Hindlimb muscle (tissue), 1 donor: ENCODE measurements around the gene PPM1E. TPM values are rescaled to one million over a fixed set of nuclear protein-coding genes. Genes with fewer than 3 reads are reported as not detected.
A peak's percentile ranks its signal among the peaks of the same experiment; 100 is the strongest.
"Not testable (repeated sequence)": the region's sequence is repeated elsewhere in the genome, so short reads cannot be mapped to it uniquely, and the experiment has no call there.

Experiments used
- DNase-seq: peaks from one replicate; pipeline ENCODE4 v3.0.0-alpha.2; 2013
- polyA plus RNA-seq: library from polyadenylated mRNA; unstranded; fragments of 120-200 nt; gene quantifications from one replicate; pipeline ENCODE4 v1.2.1, GENCODE V29; 2013; ENCODE audit not compliant: insufficient read length

Gene PPM1E
- 2.2 TPM for polyA plus RNA-seq

- DNase-seq, result peak; percentile 66
Measured at GRCh38 chr17:58755577-58756245, at the start of gene PPM1E. PPM1E (plus strand) TSS chr17:58755854.

- no peak for DNase-seq
Measured at GRCh38 chr17:58706351-58707140, 49.1 kb upstream of the PPM1E start.

- DNase-seq, result peak; percentile 12
Measured at GRCh38 chr17:58710948-58711552, 44.6 kb upstream of the PPM1E start.

GRCh38 chr17:58722274-58722673 is 33.4 kb upstream of the PPM1E start:
- no peak for DNase-seq

GRCh38 chr17:58722696-58723095 is 33.0 kb upstream of the PPM1E start:
- no peak for DNase-seq

GRCh38 chr17:58728798-58729197 is 26.9 kb upstream of the PPM1E start:
- DNase-seq, result no peak

- no peak for DNase-seq
Measured at GRCh38 chr17:58730937-58731336, 24.7 kb upstream of the PPM1E start.

GRCh38 chr17:58734040-58734439 is 21.6 kb upstream of the PPM1E start:
- no peak for DNase-seq

- DNase-seq, result no peak
Measured at GRCh38 chr17:58734811-58735210, 20.8 kb upstream of the PPM1E start.

GRCh38 chr17:58741121-58741625 is 14.5 kb upstream of the PPM1E start:
- DNase-seq, result no peak

- DNase-seq, result no peak
Measured at GRCh38 chr17:58747674-58748073, 8.0 kb upstream of the PPM1E start.

GRCh38 chr17:58749627-58750026 is 6.0 kb upstream of the PPM1E start:
- not testable (repeated sequence) for DNase-seq

- no peak for DNase-seq
Measured at GRCh38 chr17:58753026-58753425, 2.6 kb upstream of the PPM1E start.

- no peak for DNase-seq
Measured at GRCh38 chr17:58755269-58755576, 431 bp upstream of the PPM1E start.

- DNase-seq, result no peak
Measured at GRCh38 chr17:58756246-58757161, 850 bp downstream of the PPM1E start.

GRCh38 chr17:58757162-58757613 is 1.5 kb downstream of the PPM1E start:
- DNase-seq, result no peak

GRCh38 chr17:58758890-58759289 is 3.2 kb downstream of the PPM1E start:
- DNase-seq, result no peak

GRCh38 chr17:58759522-58759921 is 3.9 kb downstream of the PPM1E start:
- no peak for DNase-seq

GRCh38 chr17:58760248-58760647 is 4.6 kb downstream of the PPM1E start:
- DNase-seq, result no peak

- DNase-seq, result no peak
Measured at GRCh38 chr17:58763263-58763662, 7.6 kb downstream of the PPM1E start.

- no peak for DNase-seq
Measured at GRCh38 chr17:58764373-58764772, 8.7 kb downstream of the PPM1E start.

- not testable (repeated sequence) for DNase-seq
Measured at GRCh38 chr17:58778482-58778881, 22.8 kb downstream of the PPM1E start.
